HG02973 (cell line): ENCODE measurements around the gene P4HB.

Source experiments
- ATAC-seq: cut with Tn5 transposase; IDR thresholded peaks from one replicate; pipeline ENCODE4 v1.9.1; 2021; ENCODE audit warnings: moderate library complexity; ENCODE audit not compliant: unreplicated experiment

P4HB gene

DNA sequence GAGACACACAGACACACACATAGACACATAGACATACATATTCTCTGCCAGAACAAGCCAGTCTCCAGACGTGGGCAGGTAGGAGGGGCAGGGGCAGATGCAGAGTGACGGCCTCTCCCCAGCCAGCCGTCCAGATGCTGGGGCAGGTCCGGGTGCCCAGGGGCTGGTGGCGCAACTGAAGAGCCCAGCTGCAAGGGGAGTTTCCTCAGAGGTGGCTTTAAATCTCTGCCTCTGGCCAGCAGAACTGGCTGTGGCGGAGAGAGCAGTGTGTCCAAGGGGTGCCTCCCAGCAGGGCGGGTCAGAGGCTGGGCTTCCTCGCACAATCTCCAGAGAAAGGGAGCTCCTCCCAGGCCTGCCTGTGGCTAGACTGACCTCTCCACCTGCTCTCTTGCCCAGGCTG lies 65.8 kb downstream of the P4HB start:
- ATAC-seq = no peak

DNA sequence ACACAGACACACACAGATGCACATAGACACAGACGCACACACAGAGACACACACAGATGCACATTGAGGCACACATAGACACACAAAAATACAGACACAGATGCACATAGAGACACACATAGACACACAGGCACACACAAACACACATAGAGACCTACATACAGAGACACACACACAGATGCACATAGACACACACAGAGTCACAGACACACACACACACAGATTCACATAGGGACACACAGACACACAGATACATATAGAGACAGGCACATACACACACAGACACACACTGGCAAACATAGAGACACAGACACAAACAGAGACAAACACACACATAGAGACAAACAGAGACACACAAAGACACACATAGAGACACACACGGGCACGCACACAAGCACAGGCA lies 66.3 kb downstream of the P4HB start:
- no peak for ATAC-seq
